SK-N-SH (cell line): ENCODE results near the gene DDIT3. TPM values are rescaled to one million over a fixed set of nuclear protein-coding genes. Genes with fewer than 3 reads are reported as not detected.

Source experiments
- CTCF ChIA-PET: fragments of 300-600, 350-600 bp; formaldehyde crosslinking; extraction: SDS; loops from one replicate; lab custom pipeline; 2021; lab: Yijun Ruan, JAX
- POLR2A ChIA-PET: fragments of 350-600 bp; sonication (Branson Sonifier 250); formaldehyde crosslinking; extraction: SDS; loops from one replicate; lab custom pipeline; 2020; ENCODE audit warnings: antibody characterized with exemption, inconsistent platforms; lab: Yijun Ruan, JAX
- DNase-seq: peaks from one replicate; pipeline ENCODE4 v3.0.0; 2012
- H2AFZ ChIP-seq: fragments of 200-600 bp; sonication (generic); 2 replicates; pipeline ENCODE4 v1.8.1; 2016; ENCODE audit warnings: antibody characterized with exemption, mild to moderate bottlenecking, low read depth
- H3F3A ChIP-seq: fragments of 200-600 bp; sonication (generic); replicated peaks from 2 replicates; pipeline ENCODE3; 2016; ENCODE audit warnings: antibody characterized with exemption, mild to moderate bottlenecking; ENCODE audit not compliant: insufficient read depth
- H3K27ac ChIP-seq, 2 experiments: fragments of 200-500 bp in 1 of 2; fragments of 200-600 bp in 1 of 2; sonication (Bioruptor generic) in 1 of 2; sonication (generic), shearing (Covaris generic) in 1 of 2; 2 replicates each; pipeline versions ENCODE4 v1.5.1 to v1.6.1; 2014 to 2016; ENCODE audit warnings: low read depth in 2 of 2, inconsistent platforms in 1 of 2, low read length in 1 of 2, mild to moderate bottlenecking in 1 of 2, mixed read lengths in 1 of 2
- H3K27me3 ChIP-seq: fragments of 200-600 bp; sonication (generic), shearing (Covaris generic); 2 replicates; pipeline ENCODE4 v1.6.1; 2016; ENCODE audit warnings: mixed run types; ENCODE audit not compliant: insufficient read depth
- H3K36me3 ChIP-seq, 2 experiments: fragments of 200-500 bp in 1 of 2; fragments of 200-600 bp in 1 of 2; sonication (Bioruptor generic) in 1 of 2; sonication (generic) in 1 of 2; replicated peaks in 1 of 2; 2 replicates each; pipeline versions ENCODE3 to v1.5.1; 2014 to 2016; ENCODE audit warnings: low read length in 1 of 2, mild to moderate bottlenecking in 1 of 2; ENCODE audit not compliant: insufficient read depth in 2 of 2, control insufficient read depth in 1 of 2
- H3K4me1 ChIP-seq, 2 experiments: fragments of 200-500 bp in 1 of 2; fragments of 200-600 bp in 1 of 2; sonication (Bioruptor generic) in 1 of 2; sonication (generic), shearing (Covaris generic) in 1 of 2; 2 replicates each; pipeline versions ENCODE4 v1.5.1 to v1.6.1; 2014 to 2016; ENCODE audit warnings: low read depth in 1 of 2, low read length in 1 of 2, mixed run types in 1 of 2; ENCODE audit not compliant: insufficient read depth in 2 of 2, control insufficient read depth in 1 of 2
- H3K4me2 ChIP-seq: fragments of 200-600 bp; sonication (generic), shearing (Covaris generic); 2 replicates; pipeline ENCODE4 v1.6.1; 2017; ENCODE audit warnings: mixed run types
- H3K4me3 ChIP-seq, 2 experiments: fragments of 200-500 bp in 1 of 2; fragments of 200-600 bp in 1 of 2; sonication (Bioruptor generic) in 1 of 2; sonication (generic), shearing (Covaris generic) in 1 of 2; 2 replicates each; pipeline versions ENCODE4 v1.5.1 to v1.8.1; 2014 to 2016; ENCODE audit warnings: low read depth in 2 of 2, inconsistent platforms in 1 of 2, low read length in 1 of 2, mild to moderate bottlenecking in 1 of 2, mixed read lengths in 1 of 2, moderate library complexity in 1 of 2
- H3K79me2 ChIP-seq: fragments of 200-600 bp; sonication (generic); 2 replicates; pipeline ENCODE4 v1.8.1; 2017; ENCODE audit warnings: mild to moderate bottlenecking; ENCODE audit not compliant: insufficient read depth
- H3K9ac ChIP-seq: fragments of 200-600 bp; sonication (generic); 2 replicates; pipeline ENCODE4 v1.6.1; 2017; ENCODE audit warnings: mixed run types
- H3K9me2 ChIP-seq: fragments of 200-600 bp; sonication (generic); 2 replicates; pipeline ENCODE4 v1.6.1; 2017; ENCODE audit warnings: mixed run types
- H3K9me3 ChIP-seq: fragments of 200-600 bp; sonication (generic); 2 replicates; pipeline ENCODE4 v1.6.1; 2017; ENCODE audit warnings: mixed run types, mild to moderate bottlenecking, moderate library complexity
- H4K20me1 ChIP-seq: fragments of 200-600 bp; sonication (generic); 2 replicates; pipeline ENCODE4 v1.6.1; 2017; ENCODE audit warnings: mild to moderate bottlenecking, mixed run types; ENCODE audit not compliant: insufficient read depth
- EZH2phosphoT487 ChIP-seq: fragments of 200-600 bp; sonication (generic); IDR thresholded peaks from 2 replicates; pipeline ENCODE4 v1.6.1; 2017; ENCODE audit warnings: low read depth, mixed run types, mild to moderate bottlenecking, antibody characterized with exemption, moderate library complexity, borderline replicate concordance
- FOSL2 ChIP-seq: IDR thresholded peaks from 2 replicates; pipeline ENCODE4 v1.4.0; 2012; ENCODE audit warnings: low read depth, mild to moderate bottlenecking, moderate library complexity, borderline replicate concordance
- FOXJ3 ChIP-seq: sonication (generic); formaldehyde crosslinking; IDR thresholded peaks from 2 replicates; pipeline ENCODE4 v1.5.1; 2020; ENCODE audit warnings: mild to moderate bottlenecking, missing genetic modification reagents
- FOXM1 ChIP-seq: IDR thresholded peaks from 2 replicates; pipeline ENCODE4 v1.4.0; 2012; ENCODE audit warnings: low read depth, mild to moderate bottlenecking
- GATA2 ChIP-seq: sonication (generic); formaldehyde crosslinking; IDR thresholded peaks from 2 replicates; pipeline ENCODE4 v1.5.0; 2020; ENCODE audit warnings: mild to moderate bottlenecking, missing genetic modification reagents
- RXRA ChIP-seq: IDR thresholded peaks from 2 replicates; pipeline ENCODE4 v1.4.0; 2012; ENCODE audit warnings: low read depth, mild to moderate bottlenecking, borderline replicate concordance
- SIN3A ChIP-seq: IDR thresholded peaks from 2 replicates; pipeline ENCODE4 v1.6.1; 2012; ENCODE audit warnings: low read depth, mild to moderate bottlenecking, low read length, moderate library complexity, borderline replicate concordance
- TAF1 ChIP-seq: IDR thresholded peaks from 2 replicates; pipeline ENCODE4 v1.6.1; 2012; ENCODE audit warnings: low read depth, mild to moderate bottlenecking, low read length, moderate library complexity, borderline replicate concordance
- WGBS: methylation state at CpG from one replicate; pipeline ENCODE4 v1.1.6; 2017; ENCODE audit warnings: low lambda C conversion rate; 5-methylcytosine and 5-hydroxymethylcytosine counted together
- polyA plus RNA-seq, 3 experiments: library from polyadenylated mRNA; depleted of rRNA; stranded (reverse); fragments of >200 nt; gene quantifications; 2 replicates each; pipeline ENCODE4 v1.2.3, GENCODE V29; 2012
- TF ChIP-seq, protein P1 (sequence below): IDR thresholded peaks from 2 replicates; pipeline ENCODE4 v1.6.1; 2012; ENCODE audit warnings: mild to moderate bottlenecking, low read depth, low read length, moderate library complexity
- TF ChIP-seq, protein P2 (sequence below): IDR thresholded peaks from 2 replicates; pipeline ENCODE4; 2012

Gene DDIT3
- polyA plus RNA-seq, 1 of the 3 experiments (the other 2 are of a cell fraction): 26.3 TPM

DNA sequence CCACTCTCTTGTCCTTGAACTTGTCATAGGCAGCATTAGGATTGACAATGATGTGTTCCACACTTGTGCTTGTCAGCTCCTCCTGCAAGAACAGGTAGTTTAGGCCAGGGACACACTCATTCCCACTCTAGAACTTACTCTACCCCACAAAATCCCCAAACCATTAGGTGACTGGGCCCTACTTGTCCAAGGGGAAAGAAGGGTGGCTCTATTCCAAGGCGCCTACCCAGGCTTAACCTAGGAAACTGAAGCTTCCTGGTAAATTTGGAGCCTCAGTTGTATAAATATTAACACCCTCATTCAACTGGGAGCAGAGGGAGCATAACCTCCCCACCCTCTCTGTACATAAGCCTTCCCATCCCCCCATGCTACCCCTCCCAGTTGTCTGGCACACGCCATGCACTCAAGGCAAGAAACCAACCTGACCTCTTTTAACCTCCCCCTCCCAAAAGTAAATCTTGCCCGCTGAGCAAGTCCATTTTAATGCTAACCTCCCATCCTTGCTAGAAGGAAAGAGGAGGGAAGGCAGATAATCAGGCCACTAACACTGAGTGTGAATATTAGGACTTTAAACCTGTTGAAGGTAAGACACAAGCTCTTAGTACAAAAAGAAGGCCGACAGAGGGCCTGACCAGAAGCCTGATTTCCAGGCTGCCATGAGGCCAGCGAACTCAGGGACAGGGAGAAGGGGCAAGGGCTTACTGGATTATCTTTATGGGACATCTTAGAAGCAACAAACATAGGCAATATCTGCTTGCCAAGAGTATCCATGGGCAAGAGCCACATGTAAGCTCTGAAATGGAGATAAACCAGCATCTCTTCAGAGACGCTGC is 15.7 kb upstream of the DDIT3 start:
- 78% methylated on average over 6 of the region's 6 CpGs for WGBS
- DNase-seq: no peak
- H3K27ac ChIP-seq: no peak overlapping the region
- peaks cover 13% of the 10 kb centered on the region for H3F3A ChIP-seq
- no peak overlapping the region for H2AFZ ChIP-seq
- H3K4me3 ChIP-seq: no peak overlapping the region
- H3K9me2 ChIP-seq: no peaks in the 10 kb centered on the region
- H3K27me3 ChIP-seq: no peaks in the 10 kb centered on the region
- ChIA-PET POLR2A (interaction anchor here (1.2 kb wide), 1 partner anchor 10 kb away, joined by 3 read pairs; no protein-coding TSS in a partner anchor), CTCF (interaction anchor here (0.8 to 1.5 kb wide), 5 partner anchors 11 to 157 kb away, joined by 3 to 7 read pairs (median 3); partner anchors contain the start of genes B4GALNT1 and DCTN2)
- H3K4me2 ChIP-seq: no peak overlapping the region
- peaks cover 27% of the 10 kb centered on the region for H3K79me2 ChIP-seq
- H3K9ac ChIP-seq: no peak overlapping the region
- peaks cover 58 to 83% of the 10 kb centered on the region in 2 experiments for H3K36me3 ChIP-seq
- peaks cover 5% of the 10 kb centered on the region; the same call in 1 of the 2 replicates for H4K20me1 ChIP-seq
- H3K4me1 ChIP-seq: no peaks in the 10 kb centered on the region
- no peaks in the 10 kb centered on the region for H3K9me3 ChIP-seq
- TF ChIP-seq FOXM1 (no peak), FOSL2 (no peak), TAF1 (no peak), GATA2 (CRISPR knock-in tag) (no peak), FOXJ3 (CRISPR knock-in tag) (no peak), EZH2phosphoT487 (no peak), RXRA (no peak)
- TF ChIP-seq, protein P1, sequence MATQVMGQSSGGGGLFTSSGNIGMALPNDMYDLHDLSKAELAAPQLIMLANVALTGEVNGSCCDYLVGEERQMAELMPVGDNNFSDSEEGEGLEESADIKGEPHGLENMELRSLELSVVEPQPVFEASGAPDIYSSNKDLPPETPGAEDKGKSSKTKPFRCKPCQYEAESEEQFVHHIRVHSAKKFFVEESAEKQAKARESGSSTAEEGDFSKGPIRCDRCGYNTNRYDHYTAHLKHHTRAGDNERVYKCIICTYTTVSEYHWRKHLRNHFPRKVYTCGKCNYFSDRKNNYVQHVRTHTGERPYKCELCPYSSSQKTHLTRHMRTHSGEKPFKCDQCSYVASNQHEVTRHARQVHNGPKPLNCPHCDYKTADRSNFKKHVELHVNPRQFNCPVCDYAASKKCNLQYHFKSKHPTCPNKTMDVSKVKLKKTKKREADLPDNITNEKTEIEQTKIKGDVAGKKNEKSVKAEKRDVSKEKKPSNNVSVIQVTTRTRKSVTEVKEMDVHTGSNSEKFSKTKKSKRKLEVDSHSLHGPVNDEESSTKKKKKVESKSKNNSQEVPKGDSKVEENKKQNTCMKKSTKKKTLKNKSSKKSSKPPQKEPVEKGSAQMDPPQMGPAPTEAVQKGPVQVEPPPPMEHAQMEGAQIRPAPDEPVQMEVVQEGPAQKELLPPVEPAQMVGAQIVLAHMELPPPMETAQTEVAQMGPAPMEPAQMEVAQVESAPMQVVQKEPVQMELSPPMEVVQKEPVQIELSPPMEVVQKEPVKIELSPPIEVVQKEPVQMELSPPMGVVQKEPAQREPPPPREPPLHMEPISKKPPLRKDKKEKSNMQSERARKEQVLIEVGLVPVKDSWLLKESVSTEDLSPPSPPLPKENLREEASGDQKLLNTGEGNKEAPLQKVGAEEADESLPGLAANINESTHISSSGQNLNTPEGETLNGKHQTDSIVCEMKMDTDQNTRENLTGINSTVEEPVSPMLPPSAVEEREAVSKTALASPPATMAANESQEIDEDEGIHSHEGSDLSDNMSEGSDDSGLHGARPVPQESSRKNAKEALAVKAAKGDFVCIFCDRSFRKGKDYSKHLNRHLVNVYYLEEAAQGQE: no peak

DNA sequence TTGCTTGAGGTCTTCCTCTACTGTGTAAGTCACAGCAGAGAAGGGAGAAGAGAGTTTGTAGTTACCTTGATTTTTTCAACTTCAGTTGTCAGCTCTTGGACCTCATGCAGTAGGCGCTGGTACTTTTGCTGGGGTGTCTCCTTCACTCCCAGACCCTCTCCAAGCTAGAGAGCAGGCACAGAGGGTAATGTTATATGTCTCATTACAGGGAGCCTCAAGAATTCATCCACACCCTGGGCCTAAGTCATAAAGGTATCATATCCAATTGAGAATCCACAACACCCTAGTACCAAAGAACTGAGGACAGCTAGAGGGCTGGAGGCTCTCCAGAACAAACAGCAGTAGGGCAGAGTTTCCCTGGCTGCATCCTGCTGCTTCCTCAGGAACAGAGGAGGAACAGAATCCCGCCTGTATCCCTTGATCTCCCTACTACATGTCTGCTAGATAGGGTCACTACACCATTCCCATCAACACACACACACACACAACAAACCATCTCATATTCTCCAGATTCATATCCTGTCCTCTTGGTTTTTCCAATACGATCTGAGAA is 14.8 kb upstream of the DDIT3 start:
- WGBS: 91% methylated on average over 2 of the region's 3 CpGs
- POLR2A ChIA-PET: interaction anchor here (0.7 to 1.2 kb wide), 2 partner anchors 8 to 15 kb away, joined by 3 to 4 read pairs; partner anchors contain the start of gene DDIT3
- Histone ChIP-seq H3K79me2 (peaks cover 19% of the 10 kb centered on the region), H3K36me3 (peaks cover 64 to 86% of the 10 kb centered on the region in 2 experiments), H3K9ac (no peak overlapping the region), H3K4me3 (no peak overlapping the region), H3K4me2 (no peak overlapping the region), H3K4me1 (no peaks in the 10 kb centered on the region), H3K9me2 (no peaks in the 10 kb centered on the region), H3K27ac (no peak overlapping the region), H3F3A (peaks cover 18% of the 10 kb centered on the region), H3K9me3 (no peaks in the 10 kb centered on the region), H3K27me3 (no peaks in the 10 kb centered on the region), H4K20me1 (no peaks in the 10 kb centered on the region), H2AFZ (no peak overlapping the region)
- TF ChIP-seq RXRA (no peak), SIN3A (no peak)
- TF ChIP-seq, protein P2, sequence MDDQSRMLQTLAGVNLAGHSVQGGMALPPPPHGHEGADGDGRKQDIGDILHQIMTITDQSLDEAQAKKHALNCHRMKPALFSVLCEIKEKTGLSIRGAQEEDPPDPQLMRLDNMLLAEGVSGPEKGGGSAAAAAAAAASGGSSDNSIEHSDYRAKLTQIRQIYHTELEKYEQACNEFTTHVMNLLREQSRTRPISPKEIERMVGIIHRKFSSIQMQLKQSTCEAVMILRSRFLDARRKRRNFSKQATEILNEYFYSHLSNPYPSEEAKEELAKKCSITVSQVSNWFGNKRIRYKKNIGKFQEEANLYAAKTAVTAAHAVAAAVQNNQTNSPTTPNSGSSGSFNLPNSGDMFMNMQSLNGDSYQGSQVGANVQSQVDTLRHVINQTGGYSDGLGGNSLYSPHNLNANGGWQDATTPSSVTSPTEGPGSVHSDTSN: no peak
- DNase-seq: no peak
- CTCF ChIA-PET: interaction anchor here (1.0 to 2.7 kb wide), 4 partner anchors 10 to 231 kb away, joined by 3 to 11 read pairs (median 7); partner anchors contain the start of gene DCTN2
